Measurements from ENCODE around the gene ZNF827.

The ZNF827 gene

GRCh38 chr4:145907390-145907789 lies 31.2 kb downstream of the ZNF827 start:
- H4K20me1 ChIP-seq (ENCODE audit: control insufficient read depth, insufficient read depth, low read depth, low read length), result no peaks in the 10 kb centered on the region; the same call in 1 of the 2 replicates
- no peak overlapping the region for H3K4me3 ChIP-seq (ENCODE audit: low read length)
- no peaks in the 10 kb centered on the region for H3K9me2 ChIP-seq (replicated peaks; ENCODE audit: control insufficient read depth, low read length)
- no peaks in the 10 kb centered on the region for H3F3A ChIP-seq (ENCODE audit: control insufficient read depth, insufficient read depth)
- no peak overlapping the region for H3K27ac ChIP-seq (ENCODE audit: low read depth, low read length)
- H3K27me3 ChIP-seq (ENCODE audit: control insufficient read depth, low read length), result no peaks in the 10 kb centered on the region
- no peak for TF ChIP-seq EZH2phosphoT487 (IDR thresholded peaks at IDR 0.05; ENCODE audit: borderline replicate concordance, low read length)
- TF ChIP-seq CTCF (IDR thresholded peaks at IDR 0.05; ENCODE audit: low read depth, low read length, poor library complexity, severe bottlenecking), result no peak
- no peaks in the 10 kb centered on the region for H3K9me3 ChIP-seq (ENCODE audit: control insufficient read depth, insufficient read depth, low read length)
- no peak overlapping the region for H3K4me2 ChIP-seq (ENCODE audit: low read length)
- H3K79me2 ChIP-seq (ENCODE audit: control insufficient read depth, low read length), result peaks cover 98% of the 10 kb centered on the region
- H3K4me1 ChIP-seq (ENCODE audit: control insufficient read depth, low read length), result peaks cover 16% of the 10 kb centered on the region
- peaks cover 19% of the 10 kb centered on the region for H3K36me3 ChIP-seq (ENCODE audit: control insufficient read depth, low read length)

- Histone ChIP-seq H3K4me3 (ENCODE audit: low read length) (no peak overlapping the region), H3F3A (ENCODE audit: control insufficient read depth, insufficient read depth) (no peaks in the 10 kb centered on the region), H4K20me1 (ENCODE audit: control insufficient read depth, insufficient read depth, low read depth, low read length) (no peaks in the 10 kb centered on the region), H3K9me2 (replicated peaks; ENCODE audit: control insufficient read depth, low read length) (no peaks in the 10 kb centered on the region), H3K27ac (ENCODE audit: low read depth, low read length) (no peak overlapping the region), H3K4me1 (ENCODE audit: control insufficient read depth, low read length) (peaks cover 10% of the 10 kb centered on the region), H3K79me2 (ENCODE audit: control insufficient read depth, low read length) (peaks cover 91% of the 10 kb centered on the region), H3K4me2 (ENCODE audit: low read length) (no peak overlapping the region), H3K27me3 (ENCODE audit: control insufficient read depth, low read length) (no peaks in the 10 kb centered on the region), H3K36me3 (ENCODE audit: control insufficient read depth, low read length) (peaks cover 35% of the 10 kb centered on the region), H3K9me3 (ENCODE audit: control insufficient read depth, insufficient read depth, low read length) (no peaks in the 10 kb centered on the region)
- no peak for TF ChIP-seq CTCF (IDR thresholded peaks at IDR 0.05; ENCODE audit: low read depth, low read length, poor library complexity, severe bottlenecking)
- no peak for TF ChIP-seq EZH2phosphoT487 (IDR thresholded peaks at IDR 0.05; ENCODE audit: borderline replicate concordance, low read length)
Observed at GRCh38 chr4:145904413-145905177, 34.0 kb downstream of the ZNF827 start.

- no peaks in the 10 kb centered on the region for H3K9me2 ChIP-seq (replicated peaks; ENCODE audit: control insufficient read depth, low read length)
- H3K36me3 ChIP-seq (ENCODE audit: control insufficient read depth, low read length), result peaks cover 35% of the 10 kb centered on the region
- H3K27me3 ChIP-seq (ENCODE audit: control insufficient read depth, low read length), result no peaks in the 10 kb centered on the region
- no peak overlapping the region for H3K4me2 ChIP-seq (ENCODE audit: low read length)
- peaks cover 92% of the 10 kb centered on the region for H3K79me2 ChIP-seq (ENCODE audit: control insufficient read depth, low read length)
- no peaks in the 10 kb centered on the region for H3F3A ChIP-seq (ENCODE audit: control insufficient read depth, insufficient read depth)
- TF ChIP-seq EZH2phosphoT487 (IDR thresholded peaks at IDR 0.05; ENCODE audit: borderline replicate concordance, low read length), result no peak
- no peak for TF ChIP-seq CTCF (IDR thresholded peaks at IDR 0.05; ENCODE audit: low read depth, low read length, poor library complexity, severe bottlenecking)
- H3K4me3 ChIP-seq (ENCODE audit: low read length), result no peak overlapping the region
- H4K20me1 ChIP-seq (ENCODE audit: control insufficient read depth, insufficient read depth, low read depth, low read length), result no peaks in the 10 kb centered on the region
- H3K27ac ChIP-seq (ENCODE audit: low read depth, low read length), result no peak overlapping the region
- peaks cover 2% of the 10 kb centered on the region for H3K4me1 ChIP-seq (ENCODE audit: control insufficient read depth, low read length)
- no peaks in the 10 kb centered on the region for H3K9me3 ChIP-seq (ENCODE audit: control insufficient read depth, insufficient read depth, low read length)
Observed at GRCh38 chr4:145902522-145902921, 36.1 kb downstream of the ZNF827 start.
